K562 (cell line): ENCODE results near the gene POLR3E. TPM values are rescaled to one million over a fixed set of nuclear protein-coding genes. Genes with fewer than 3 reads are reported as not detected.

ENCODE experiments used
- ADNP ChIP-seq: fragments of 200-800 bp; sonication (Bioruptor generic); IDR thresholded peaks from 2 replicates; pipeline ENCODE4 v1.6.1; 2016; ENCODE audit warnings: missing genetic modification characterization, missing compliant biosample characterization
- EP300 ChIP-seq: IDR thresholded peaks from 2 replicates; pipeline ENCODE4 v1.6.1; 2012; ENCODE audit warnings: low read length, improper control_type of control experiment
- ESRRB ChIP-seq: fragments of 250-450 bp; sonication (Bioruptor Pico); IDR thresholded peaks from 2 replicates; pipeline ENCODE4 v1.5.0; 2020; ENCODE audit warnings: mild to moderate bottlenecking, moderate library complexity, borderline replicate concordance
- FOXJ3 ChIP-seq: sonication (generic); formaldehyde crosslinking; IDR thresholded peaks from 2 replicates; pipeline ENCODE4 v1.4.0; 2020; ENCODE audit warnings: mild to moderate bottlenecking, missing genetic modification reagents
- FOXK1 ChIP-seq: sonication (generic); formaldehyde crosslinking; IDR thresholded peaks from 2 replicates; pipeline ENCODE4 v1.8.0; 2022; ENCODE audit warnings: missing genetic modification reagents, mild to moderate bottlenecking, borderline replicate concordance
- IFI16 ChIP-seq: fragments of 250-450 bp; sonication (Bioruptor Pico); IDR thresholded peaks from 2 replicates; pipeline ENCODE4 v2.1.2; 2022; ENCODE audit warnings: mild to moderate bottlenecking, inconsistent platforms
- MCM7 ChIP-seq, 2 experiments: fragments of 450-650 bp; IDR thresholded peaks; 2 replicates each; pipeline ENCODE4 v1.6.1; 2016 to 2018
- MECOM ChIP-seq: fragments of 250-450 bp; sonication (Bioruptor Pico); IDR thresholded peaks from 2 replicates; pipeline ENCODE4 v1.8.0; 2022; ENCODE audit warnings: inconsistent platforms
- NCOA1 ChIP-seq: fragments of 450-650 bp; IDR thresholded peaks from 2 replicates; pipeline ENCODE4 v1.6.1; 2016; ENCODE audit warnings: low read depth
- PHTF2 ChIP-seq: fragments of 250-450 bp; sonication (Bioruptor Pico); IDR thresholded peaks from 2 replicates; pipeline ENCODE4 v1.5.0; 2021; ENCODE audit warnings: mild to moderate bottlenecking
- POU5F1 ChIP-seq: fragments of 150-350 bp; IDR thresholded peaks from 2 replicates; pipeline ENCODE4 v1.6.1; 2014; ENCODE audit warnings: borderline replicate concordance, low read length, low read depth, mild to moderate bottlenecking; ENCODE audit not compliant: partially characterized antibody
- SNRNP70 ChIP-seq: fragments of 200-400 bp; formaldehyde crosslinking; optimal IDR thresholded peaks from 2 replicates; pipeline ENCODE3; 2017; ENCODE audit warnings: low read depth, low read length
- ZFP1 ChIP-seq: fragments of 450-650 bp; formaldehyde crosslinking; IDR thresholded peaks from 2 replicates; pipeline ENCODE4 v1.4.0; 2020; ENCODE audit warnings: mild to moderate bottlenecking, mixed read lengths
- ZNF408 ChIP-seq: fragments of 250-450 bp; sonication (Bioruptor Pico); IDR thresholded peaks from 2 replicates; pipeline ENCODE4 v1.4.0; 2020; ENCODE audit warnings: low read depth, mild to moderate bottlenecking, moderate library complexity
- polyA plus RNA-seq, 8 experiments: library from polyadenylated mRNA; depleted of rRNA in 4 of 8; stranded (reverse) in 5 of 8; unstranded in 3 of 8; fragments of >200 nt; fragmentation: Nextera tagmentation in 2 of 8; fragmentation: Illumina TruSeq in 1 of 8; extraction: Ambion mirVana in 2 of 8; extraction: Trizol in 1 of 8; gene quantifications; 2 replicates each; pipeline versions ENCODE4 v1.2.1 to v1.2.3, GENCODE V29; 2011 to 2014; ENCODE audit warnings: inconsistent platforms in 1 of 8, missing spikeins in 1 of 8
- total RNA-seq, 7 experiments: library from RNA; depleted of rRNA in 6 of 7; stranded (reverse); fragments of >200 nt in 6 of 7; fragmentation: Illumina TruSeq in 2 of 7; extraction: Trizol in 2 of 7; gene quantifications; 2 replicates each; pipeline versions ENCODE4 v1.2.1 to v1.2.3, GENCODE V29; 2011 to 2021; ENCODE audit warnings: low replicate concordance in 1 of 7
- TF ChIP-seq, protein P1 (sequence below): fragments of 450-650 bp; formaldehyde crosslinking; IDR thresholded peaks from 2 replicates; pipeline ENCODE4 v1.4.0; 2022; ENCODE audit warnings: missing genetic modification characterization
- TF ChIP-seq, protein P2 (sequence below): sonication (generic); formaldehyde crosslinking; IDR thresholded peaks from 2 replicates; pipeline ENCODE4 v1.5.0; 2020; ENCODE audit warnings: missing genetic modification reagents
- TF ChIP-seq, protein P3 (sequence below): fragments of 450-650 bp; formaldehyde crosslinking; conservative IDR thresholded peaks from 2 replicates; pipeline ENCODE4 v1.4.0; 2022; ENCODE audit warnings: mild to moderate bottlenecking, missing genetic modification characterization
- TF ChIP-seq, protein P4 (sequence below): fragments of 250-450 bp; sonication (Bioruptor Pico); IDR thresholded peaks from 2 replicates; pipeline ENCODE4 v1.5.0; 2020; ENCODE audit warnings: mild to moderate bottlenecking
- TF ChIP-seq, protein P5 (sequence below): IDR thresholded peaks from 3 replicates; pipeline ENCODE4 v1.6.1; 2011; ENCODE audit warnings: borderline replicate concordance, mild to moderate bottlenecking, moderate library complexity; ENCODE audit not compliant: insufficient read length; ENCODE audit errors: extremely low read depth
- TF ChIP-seq, protein P6 (sequence below): fragments of 450-650 bp; formaldehyde crosslinking; IDR thresholded peaks from 2 replicates; pipeline ENCODE4 v1.4.0; 2022; ENCODE audit warnings: mild to moderate bottlenecking, moderate library complexity

POLR3E gene
- total and polyA plus RNA-seq, 9 of the 15 experiments (the other 6 are each of a cell fraction or from before 2014, with no cell fraction given): 17.7 to 151 (median 82.6) TPM

DNA sequence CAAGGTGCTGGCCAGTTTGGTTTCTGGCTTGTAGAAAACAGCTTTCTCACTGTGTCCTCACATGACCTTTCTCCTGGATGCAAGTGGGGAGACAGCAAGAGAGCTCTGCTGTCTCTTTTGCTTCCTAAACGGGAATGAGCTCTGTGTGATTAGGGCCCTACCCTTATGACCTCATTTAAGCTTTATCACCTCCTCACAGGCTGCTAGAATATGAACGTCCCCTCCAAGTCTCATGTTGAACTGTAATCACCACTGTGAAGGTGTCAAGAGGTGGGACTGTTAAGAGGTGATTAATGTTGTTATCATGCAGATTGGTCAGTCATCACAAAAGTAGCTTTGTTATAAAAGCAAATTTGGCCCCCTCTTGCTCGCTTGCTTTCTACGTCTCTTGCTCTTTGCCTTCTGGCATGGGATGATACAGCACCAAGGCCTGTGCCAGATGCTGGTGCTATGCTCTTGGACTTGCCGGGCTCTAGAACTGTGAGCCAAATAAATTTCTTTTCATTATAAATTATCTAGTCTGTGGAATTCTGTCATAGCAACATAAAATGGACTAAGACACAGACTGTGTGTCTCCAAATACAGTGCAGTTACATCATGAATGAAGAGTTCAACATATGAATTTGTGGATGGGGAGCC lies 14.8 kb upstream of the POLR3E start (continued):
- TF ChIP-seq FOXJ3 (CRISPR knock-in tag) (no peak), POU5F1 (no peak), SNRNP70 (no peak), EP300 (peak; percentile 95), NCOA1 (peak; percentile 92), PHTF2 (CRISPR knock-in tag) (no peak), FOXK1 (no peak), IFI16 (no peak), ZFP1 (no peak), ESRRB (CRISPR knock-in tag) (no peak), ADNP (no peak; the same call in 1 of the 2 replicates), ZNF408 (CRISPR knock-in tag) (no peak), MCM7 (IDR thresholded peaks at IDR 0.05) (no peak), MECOM (CRISPR knock-in tag) (no peak)
- TF ChIP-seq, protein P1, sequence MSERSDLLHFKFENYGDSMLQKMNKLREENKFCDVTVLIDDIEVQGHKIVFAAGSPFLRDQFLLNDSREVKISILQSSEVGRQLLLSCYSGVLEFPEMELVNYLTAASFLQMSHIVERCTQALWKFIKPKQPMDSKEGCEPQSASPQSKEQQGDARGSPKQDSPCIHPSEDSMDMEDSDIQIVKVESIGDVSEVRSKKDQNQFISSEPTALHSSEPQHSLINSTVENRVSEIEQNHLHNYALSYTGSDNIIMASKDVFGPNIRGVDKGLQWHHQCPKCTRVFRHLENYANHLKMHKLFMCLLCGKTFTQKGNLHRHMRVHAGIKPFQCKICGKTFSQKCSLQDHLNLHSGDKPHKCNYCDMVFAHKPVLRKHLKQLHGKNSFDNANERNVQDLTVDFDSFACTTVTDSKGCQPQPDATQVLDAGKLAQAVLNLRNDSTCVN (CRISPR knock-in tag): no peak
- TF ChIP-seq, protein P2, sequence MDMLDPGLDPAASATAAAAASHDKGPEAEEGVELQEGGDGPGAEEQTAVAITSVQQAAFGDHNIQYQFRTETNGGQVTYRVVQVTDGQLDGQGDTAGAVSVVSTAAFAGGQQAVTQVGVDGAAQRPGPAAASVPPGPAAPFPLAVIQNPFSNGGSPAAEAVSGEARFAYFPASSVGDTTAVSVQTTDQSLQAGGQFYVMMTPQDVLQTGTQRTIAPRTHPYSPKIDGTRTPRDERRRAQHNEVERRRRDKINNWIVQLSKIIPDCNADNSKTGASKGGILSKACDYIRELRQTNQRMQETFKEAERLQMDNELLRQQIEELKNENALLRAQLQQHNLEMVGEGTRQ (CRISPR knock-in tag): peak; percentile 41
- TF ChIP-seq, protein P3, sequence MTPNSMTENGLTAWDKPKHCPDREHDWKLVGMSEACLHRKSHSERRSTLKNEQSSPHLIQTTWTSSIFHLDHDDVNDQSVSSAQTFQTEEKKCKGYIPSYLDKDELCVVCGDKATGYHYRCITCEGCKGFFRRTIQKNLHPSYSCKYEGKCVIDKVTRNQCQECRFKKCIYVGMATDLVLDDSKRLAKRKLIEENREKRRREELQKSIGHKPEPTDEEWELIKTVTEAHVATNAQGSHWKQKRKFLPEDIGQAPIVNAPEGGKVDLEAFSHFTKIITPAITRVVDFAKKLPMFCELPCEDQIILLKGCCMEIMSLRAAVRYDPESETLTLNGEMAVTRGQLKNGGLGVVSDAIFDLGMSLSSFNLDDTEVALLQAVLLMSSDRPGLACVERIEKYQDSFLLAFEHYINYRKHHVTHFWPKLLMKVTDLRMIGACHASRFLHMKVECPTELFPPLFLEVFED: no peak
- TF ChIP-seq, protein P4, sequence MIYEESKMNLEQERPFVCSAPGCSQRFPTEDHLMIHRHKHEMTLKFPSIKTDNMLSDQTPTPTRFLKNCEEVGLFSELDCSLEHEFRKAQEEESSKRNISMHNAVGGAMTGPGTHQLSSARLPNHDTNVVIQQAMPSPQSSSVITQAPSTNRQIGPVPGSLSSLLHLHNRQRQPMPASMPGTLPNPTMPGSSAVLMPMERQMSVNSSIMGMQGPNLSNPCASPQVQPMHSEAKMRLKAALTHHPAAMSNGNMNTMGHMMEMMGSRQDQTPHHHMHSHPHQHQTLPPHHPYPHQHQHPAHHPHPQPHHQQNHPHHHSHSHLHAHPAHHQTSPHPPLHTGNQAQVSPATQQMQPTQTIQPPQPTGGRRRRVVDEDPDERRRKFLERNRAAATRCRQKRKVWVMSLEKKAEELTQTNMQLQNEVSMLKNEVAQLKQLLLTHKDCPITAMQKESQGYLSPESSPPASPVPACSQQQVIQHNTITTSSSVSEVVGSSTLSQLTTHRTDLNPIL (CRISPR knock-in tag): no peak
- TF ChIP-seq, protein P5, sequence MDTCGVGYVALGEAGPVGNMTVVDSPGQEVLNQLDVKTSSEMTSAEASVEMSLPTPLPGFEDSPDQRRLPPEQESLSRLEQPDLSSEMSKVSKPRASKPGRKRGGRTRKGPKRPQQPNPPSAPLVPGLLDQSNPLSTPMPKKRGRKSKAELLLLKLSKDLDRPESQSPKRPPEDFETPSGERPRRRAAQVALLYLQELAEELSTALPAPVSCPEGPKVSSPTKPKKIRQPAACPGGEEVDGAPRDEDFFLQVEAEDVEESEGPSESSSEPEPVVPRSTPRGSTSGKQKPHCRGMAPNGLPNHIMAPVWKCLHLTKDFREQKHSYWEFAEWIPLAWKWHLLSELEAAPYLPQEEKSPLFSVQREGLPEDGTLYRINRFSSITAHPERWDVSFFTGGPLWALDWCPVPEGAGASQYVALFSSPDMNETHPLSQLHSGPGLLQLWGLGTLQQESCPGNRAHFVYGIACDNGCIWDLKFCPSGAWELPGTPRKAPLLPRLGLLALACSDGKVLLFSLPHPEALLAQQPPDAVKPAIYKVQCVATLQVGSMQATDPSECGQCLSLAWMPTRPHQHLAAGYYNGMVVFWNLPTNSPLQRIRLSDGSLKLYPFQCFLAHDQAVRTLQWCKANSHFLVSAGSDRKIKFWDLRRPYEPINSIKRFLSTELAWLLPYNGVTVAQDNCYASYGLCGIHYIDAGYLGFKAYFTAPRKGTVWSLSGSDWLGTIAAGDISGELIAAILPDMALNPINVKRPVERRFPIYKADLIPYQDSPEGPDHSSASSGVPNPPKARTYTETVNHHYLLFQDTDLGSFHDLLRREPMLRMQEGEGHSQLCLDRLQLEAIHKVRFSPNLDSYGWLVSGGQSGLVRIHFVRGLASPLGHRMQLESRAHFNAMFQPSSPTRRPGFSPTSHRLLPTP: no peak
- TF ChIP-seq, protein P6, sequence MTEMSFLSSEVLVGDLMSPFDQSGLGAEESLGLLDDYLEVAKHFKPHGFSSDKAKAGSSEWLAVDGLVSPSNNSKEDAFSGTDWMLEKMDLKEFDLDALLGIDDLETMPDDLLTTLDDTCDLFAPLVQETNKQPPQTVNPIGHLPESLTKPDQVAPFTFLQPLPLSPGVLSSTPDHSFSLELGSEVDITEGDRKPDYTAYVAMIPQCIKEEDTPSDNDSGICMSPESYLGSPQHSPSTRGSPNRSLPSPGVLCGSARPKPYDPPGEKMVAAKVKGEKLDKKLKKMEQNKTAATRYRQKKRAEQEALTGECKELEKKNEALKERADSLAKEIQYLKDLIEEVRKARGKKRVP (CRISPR knock-in tag): no peak
